Ovary (tissue), 9 donors: ENCODE data around the gene FBN1. TPM values are rescaled to one million over a fixed set of nuclear protein-coding genes. Genes with fewer than 3 reads are reported as not detected.

Experiments
- DNase-seq, 5 donors: peaks; one replicate each; pipeline ENCODE4 v3.0.0-alpha.2; 2019 to 2020
- H3K27ac ChIP-seq, 2 donors: fragments of 200-600 bp; one replicate each; pipeline versions ENCODE4 v1.5.1 to v1.8.0; 2019 to 2022
- H3K27me3 ChIP-seq: fragments of 200-600 bp; one replicate; pipeline ENCODE4 v1.8.0; 2022
- H3K36me3 ChIP-seq: fragments of 200-600 bp; sonication (generic); one replicate; pipeline ENCODE4 v1.5.1; 2019
- H3K4me1 ChIP-seq: one replicate; pipeline ENCODE4 v1.8.1; 2013; ENCODE audit warnings: mild to moderate bottlenecking, moderate library complexity; ENCODE audit not compliant: insufficient read depth
- H3K4me3 ChIP-seq: fragments of 200-600 bp; sonication (generic); one replicate; pipeline ENCODE4 v1.5.1; 2017
- H3K9me3 ChIP-seq, 2 donors: fragments of 200-600 bp in 1 of 2; sonication (generic) in 1 of 2; one replicate each; pipeline versions ENCODE4 v1.5.1 to v1.8.1; 2013 to 2019; ENCODE audit warnings: mild to moderate bottlenecking in 1 of 2, moderate library complexity in 1 of 2
- EP300 ChIP-seq: sonication (generic); formaldehyde crosslinking; IDR thresholded peaks from one replicate; pipeline ENCODE4 v1.6.1; 2017; ENCODE audit warnings: antibody characterized with exemption
- POLR2A ChIP-seq: fragments of 450-650 bp; IDR thresholded peaks from one replicate; pipeline ENCODE4 v1.6.1; 2017; ENCODE audit warnings: antibody characterized with exemption, mild to moderate bottlenecking, moderate library complexity
- WGBS, 3 donors: extraction: QIAGEN DNeasy Blood & Tissue Kit in 1 of 3; methylation state at CpG; one replicate each; pipeline versions ENCODE4 v1.1.5 to v1.1.7; 2013 to 2017; 5-methylcytosine and 5-hydroxymethylcytosine counted together
- intact Hi-C, 4 donors: fragments of 100-400 bp; cut with DNase I; formaldehyde crosslinking; loops; one replicate each; pipeline versions ENCODE4 v1.11.0 to v1.15.1; 2022 to 2023
- polyA plus RNA-seq, 2 donors: library from polyadenylated mRNA; stranded (reverse); fragments of 200-250 nt in 1 of 2; fragments of 350-450 nt in 1 of 2; fragmentation: Illumina TruSeq in 1 of 2; extraction: RNeasy Lipid Tissue Mini Kit (QIAGEN cat#74804) in 1 of 2; gene quantifications; one replicate each; pipeline ENCODE4 v1.2.3, GENCODE V29; 2013 to 2014
- total RNA-seq, 7 donors: library from RNA; depleted of rRNA in 2 of 7; stranded (reverse); fragments of >200 nt in 2 of 7; fragmentation: NEBNext Ultra II Directional in 3 of 7; extraction: Animal tissue kit (Norgen Biotek cat#: 25700) in 3 of 7; gene quantifications; one replicate each; pipeline versions ENCODE4 v1.1.0 to v1.2.4, GENCODE V29; 2016 to 2023
- TF ChIP-seq, protein P1 (sequence below), 3 donors: fragments of 450-650 bp in 2 of 3; fragments of 200-600 bp in 1 of 3; IDR thresholded peaks; one replicate each; pipeline versions ENCODE4 v1.5.1 to v1.8.0; 2016 to 2022; ENCODE audit warnings: antibody characterized with exemption in 3 of 3, mild to moderate bottlenecking in 1 of 3
- donor health status: DM: no; HTN: no; CAD: no; lungs with moderate emphysema.
- donor health status: DM: no; HTN: no; CAD: no.
- donor health status: Bipolar disorder and iron deficiency.
- donor health status: DM: yes; HTN: yes; CAD: no.
- donor health status: DM: no; HTN: no; CAD: no.
- donor health status: DM: yes; HTN: yes; CAD: no.

FBN1 gene
- total and polyA plus RNA-seq, 9 donors, result 62.5 to 159 (median 97.4) TPM

GRCh38 chr15:48577469-48577868 lies 68.0 kb downstream of the FBN1 start:
- no peak overlapping the region for H3K27ac ChIP-seq
- H3K36me3 ChIP-seq, result no peaks in the 10 kb centered on the region
- TF ChIP-seq, protein P1, sequence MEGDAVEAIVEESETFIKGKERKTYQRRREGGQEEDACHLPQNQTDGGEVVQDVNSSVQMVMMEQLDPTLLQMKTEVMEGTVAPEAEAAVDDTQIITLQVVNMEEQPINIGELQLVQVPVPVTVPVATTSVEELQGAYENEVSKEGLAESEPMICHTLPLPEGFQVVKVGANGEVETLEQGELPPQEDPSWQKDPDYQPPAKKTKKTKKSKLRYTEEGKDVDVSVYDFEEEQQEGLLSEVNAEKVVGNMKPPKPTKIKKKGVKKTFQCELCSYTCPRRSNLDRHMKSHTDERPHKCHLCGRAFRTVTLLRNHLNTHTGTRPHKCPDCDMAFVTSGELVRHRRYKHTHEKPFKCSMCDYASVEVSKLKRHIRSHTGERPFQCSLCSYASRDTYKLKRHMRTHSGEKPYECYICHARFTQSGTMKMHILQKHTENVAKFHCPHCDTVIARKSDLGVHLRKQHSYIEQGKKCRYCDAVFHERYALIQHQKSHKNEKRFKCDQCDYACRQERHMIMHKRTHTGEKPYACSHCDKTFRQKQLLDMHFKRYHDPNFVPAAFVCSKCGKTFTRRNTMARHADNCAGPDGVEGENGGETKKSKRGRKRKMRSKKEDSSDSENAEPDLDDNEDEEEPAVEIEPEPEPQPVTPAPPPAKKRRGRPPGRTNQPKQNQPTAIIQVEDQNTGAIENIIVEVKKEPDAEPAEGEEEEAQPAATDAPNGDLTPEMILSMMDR (IDR thresholded peaks at IDR 0.05), result no peak
- TF ChIP-seq EP300, result no peak
- no peak for TF ChIP-seq POLR2A
- H3K4me3 ChIP-seq, result no peak overlapping the region
- no peaks in the 10 kb centered on the region for H3K9me3 ChIP-seq
- intact Hi-C loops, result no loop called here
- no peaks in the 10 kb centered on the region for H3K27me3 ChIP-seq
- DNase-seq, result no peak
- WGBS, 3 donors, result 91 to 92% (median 92%) methylated on average over 7 of the region's 7 CpGs
- peaks cover 9% of the 10 kb centered on the region for H3K4me1 ChIP-seq

DNA sequence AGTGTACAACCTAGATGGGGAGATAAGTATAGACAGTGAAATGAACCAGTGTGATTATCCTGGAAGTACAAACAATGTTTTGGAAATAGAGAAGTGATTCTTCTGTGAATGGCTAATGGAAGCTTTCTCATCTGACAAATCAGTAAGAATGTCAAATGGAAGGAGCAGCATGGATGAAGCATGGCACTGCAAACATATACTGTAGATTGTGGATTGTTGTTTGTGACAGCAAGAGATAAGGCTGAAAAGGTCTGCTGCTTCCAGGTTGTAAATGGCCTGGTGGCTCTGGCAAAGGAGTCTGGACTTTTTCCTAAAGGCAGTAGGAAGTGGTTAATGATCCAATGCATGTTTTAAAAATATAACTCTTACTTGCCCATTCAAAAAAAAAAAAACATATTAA lies 71.3 kb downstream of the FBN1 start:
- Histone ChIP-seq H3K4me3 (no peak overlapping the region), H3K36me3 (no peaks in the 10 kb centered on the region), H3K9me3 (no peaks in the 10 kb centered on the region), H3K27ac (no peak overlapping the region), H3K4me1 (peaks cover 5% of the 10 kb centered on the region), H3K27me3 (no peaks in the 10 kb centered on the region)
- DNase-seq, result no peak
- intact Hi-C loops, result no loop called here
- TF ChIP-seq, protein P1 (IDR thresholded peaks at IDR 0.05), result no peak
- TF ChIP-seq EP300 (no peak), POLR2A (no peak)

GRCh38 chr15:48573780-48574179 lies 71.7 kb downstream of the FBN1 start:
- Histone ChIP-seq H3K36me3 (no peaks in the 10 kb centered on the region), H3K27ac (no peak overlapping the region), H3K27me3 (no peaks in the 10 kb centered on the region), H3K9me3 (no peaks in the 10 kb centered on the region), H3K4me3 (no peak overlapping the region), H3K4me1 (peaks cover 5% of the 10 kb centered on the region)
- 87 to 93% (median 89%) methylated on average over 4 of the region's 4 CpGs for WGBS, 3 donors
- DNase-seq, result no peak
- TF ChIP-seq POLR2A (no peak), EP300 (no peak)
- TF ChIP-seq, protein P1 (IDR thresholded peaks at IDR 0.05), result no peak
- intact Hi-C loops, result no loop called here

DNA sequence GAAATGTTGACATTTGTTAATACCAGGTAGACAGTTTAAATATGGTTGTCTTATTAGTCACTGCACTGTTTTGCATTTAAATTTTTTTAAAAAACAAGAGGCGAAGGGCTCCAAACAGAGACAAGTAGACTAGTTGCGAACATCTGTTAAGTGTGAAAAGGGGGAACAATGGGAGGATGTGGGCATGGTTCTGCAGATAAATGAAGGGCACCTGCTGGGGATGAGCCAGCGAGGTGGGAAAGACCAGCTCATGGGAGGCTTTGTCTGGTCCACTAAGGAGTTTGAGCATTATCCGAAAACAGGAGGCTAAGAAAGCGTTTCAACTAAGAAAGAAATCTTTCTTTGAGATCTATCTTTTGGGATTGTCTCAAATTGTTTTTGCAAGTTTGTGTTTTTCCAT lies 72.7 kb downstream of the FBN1 start:
- TF ChIP-seq, protein P1 (IDR thresholded peaks at IDR 0.05), result no peak
- TF ChIP-seq EP300 (no peak), POLR2A (no peak)
- no peaks in the 10 kb centered on the region for H3K27me3 ChIP-seq
- intact Hi-C loops, result no loop called here
- 97 to 99% (median 98%) methylated on average over 5 of the region's 5 CpGs for WGBS, 3 donors
- DNase-seq, result no peak
- H3K27ac ChIP-seq, result no peak overlapping the region
- H3K4me3 ChIP-seq, result no peak overlapping the region
- H3K9me3 ChIP-seq, result no peaks in the 10 kb centered on the region
- H3K4me1 ChIP-seq, result peaks cover 5% of the 10 kb centered on the region
- no peaks in the 10 kb centered on the region for H3K36me3 ChIP-seq

- 79 to 91% (median 86%) methylated on average over 2 of the region's 2 CpGs for WGBS, 3 donors
- peaks cover 9% of the 10 kb centered on the region for H3K4me1 ChIP-seq
Measured at GRCh38 chr15:48571510-48571909, 74.0 kb downstream of the FBN1 start.

More at GRCh38 chr15:48571510-48571909, 74.0 kb downstream of the FBN1 start:
- TF ChIP-seq, protein P1 (IDR thresholded peaks at IDR 0.05), result no peak
- no peak for TF ChIP-seq POLR2A
- TF ChIP-seq EP300, result no peak
- Histone ChIP-seq H3K4me3 (no peak overlapping the region), H3K27me3 (no peaks in the 10 kb centered on the region), H3K27ac (no peak overlapping the region), H3K36me3 (no peaks in the 10 kb centered on the region), H3K9me3 (no peaks in the 10 kb centered on the region)
- no peak for DNase-seq
- intact Hi-C loops, result no loop called here
